Pancreas (tissue), 10 donors: ENCODE results near the gene FEZF2. TPM values are rescaled to one million over a fixed set of nuclear protein-coding genes. Genes with fewer than 3 reads are reported as not detected.

Experiments
- ATAC-seq, 4 donors: fragments of 200-7000 bp; cut with Tn5 transposase; one replicate each; pipeline versions ENCODE4 v1.8.0 to v1.9.1; 2020; ENCODE audit warnings: mild to moderate bottlenecking in 4 of 4, moderate library complexity in 4 of 4
- DNase-seq, 6 donors: peaks; one replicate each; pipeline ENCODE4 v3.0.0-alpha.2; 2020
- FAIRE-seq: peaks from 2 replicates; lab custom pipeline; 2012; peaks lifted over from hg19 to GRCh38; lab: Jason Lieb, UNC
- H3K27ac ChIP-seq, 4 donors: fragments of 200-600 bp; sonication (generic); 1 replicate in 3 of 4; 2 replicates in 1 of 4; pipeline versions ENCODE4 v1.5.0 to v1.8.0; 2020
- H3K27me3 ChIP-seq, 4 donors: fragments of 200-600 bp; one replicate each; pipeline ENCODE4 v1.8.0; 2021
- H3K36me3 ChIP-seq, 3 donors: fragments of 200-600 bp; sonication (generic) in 1 of 3; one replicate each; pipeline versions ENCODE4 v1.5.0 to v1.8.0; 2020 to 2021
- H3K4me1 ChIP-seq, 3 donors: fragments of 200-600 bp; one replicate each; pipeline ENCODE4 v1.8.0; 2021
- H3K4me3 ChIP-seq, 4 donors: fragments of 200-600 bp; sonication (generic) in 2 of 4; one replicate each; pipeline versions ENCODE4 v1.5.0 to v1.8.0; 2020 to 2021
- H3K9me3 ChIP-seq, 4 donors: fragments of 200-600 bp; one replicate each; pipeline ENCODE4 v1.8.0; 2021
- CTCF ChIP-seq, 4 donors: fragments of 200-600 bp; sonication (generic) in 3 of 4; IDR thresholded peaks; one replicate each; pipeline versions ENCODE4 v1.5.0 to v1.8.0; 2021; ENCODE audit warnings: antibody characterized with exemption in 4 of 4
- WGBS, 2 donors: extraction: QIAGEN DNeasy Blood & Tissue Kit; methylation state at CpG; one replicate each; pipeline ENCODE4 v1.1.7; 2013; 5-methylcytosine and 5-hydroxymethylcytosine counted together
- intact Hi-C, 3 donors: fragments of 100-400 bp; cut with DNase I; formaldehyde crosslinking; loops; one replicate each; pipeline versions ENCODE4 v1.11.1 to v1.14.2; 2022
- polyA plus RNA-seq, 2 donors: library from polyadenylated mRNA; stranded (reverse); fragments of 200-250 nt; gene quantifications; one replicate each; pipeline ENCODE4 v1.2.3, GENCODE V29; 2013
- total RNA-seq, 6 donors: library from RNA; stranded (reverse); fragmentation: NEBNext Ultra II Directional in 4 of 6; extraction: Animal tissue kit (Norgen Biotek cat#: 25700) in 4 of 6; gene quantifications; one replicate each; pipeline versions ENCODE4 v1.2.1 to v1.2.4, GENCODE V29; 2021 to 2023
- donor health status: healthy with polysubstance abuse.
- donor health status: DM: no; HTN: no; CAD: no; lungs with moderate emphysema.
- donor health status: DM: no; HTN: no; CAD: no.
- donor health status: control.
- donor health status: control.
- donor health status: Bipolar disorder and iron deficiency.
- donor health status: DM: yes; HTN: yes; CAD: no.
- donor health status: DM: no; HTN: no; CAD: no.
- donor health status: DM: no; HTN: no; CAD: no.
- donor health status: DM: yes; HTN: yes; CAD: no.

The FEZF2 gene
- total and polyA plus RNA-seq, 8 donors: 0.12 TPM; not detected in 7

- Histone ChIP-seq H3K36me3 (no peaks in the 10 kb centered on the region), H3K27ac (no peak overlapping the region), H3K4me3 (no peak overlapping the region), H3K27me3 (peaks cover 0 to 56% (median 16%) of the 10 kb centered on the region in 4 donors), H3K4me1 (peaks cover 0 to 5% (median 0%) of the 10 kb centered on the region in 3 donors), H3K9me3 (no peaks in the 10 kb centered on the region)
- DNase-seq (no peak), FAIRE-seq (no peak), ATAC-seq (no peak)
- no peak for TF ChIP-seq CTCF (IDR thresholded peaks at IDR 0.05)
- intact Hi-C loops: no loop called here
- WGBS, 2 donors: 7 to 8% methylated on average over 49 of the region's 49 CpGs
Measured at GRCh38 chr3:62370858-62371719, 2.3 kb downstream of the FEZF2 start.

GRCh38 chr3:62370112-62370857, 3.1 kb downstream of the FEZF2 start:
- WGBS, 2 donors: 6% methylated on average over 46 of the region's 46 CpGs
- FAIRE-seq: no peak
- Histone ChIP-seq H3K27me3 (peaks cover 0 to 51% (median 16%) of the 10 kb centered on the region in 4 donors), H3K4me3 (no peak overlapping the region), H3K9me3 (no peaks in the 10 kb centered on the region), H3K36me3 (no peaks in the 10 kb centered on the region), H3K27ac (no peak overlapping the region), H3K4me1 (peaks cover 0 to 5% (median 0%) of the 10 kb centered on the region in 3 donors)
- intact Hi-C loops: no loop called here
- DNase-seq: peak in 1 of 6 donors; percentile 45
- no peak for ATAC-seq
- no peak for TF ChIP-seq CTCF (IDR thresholded peaks at IDR 0.05)

DNA sequence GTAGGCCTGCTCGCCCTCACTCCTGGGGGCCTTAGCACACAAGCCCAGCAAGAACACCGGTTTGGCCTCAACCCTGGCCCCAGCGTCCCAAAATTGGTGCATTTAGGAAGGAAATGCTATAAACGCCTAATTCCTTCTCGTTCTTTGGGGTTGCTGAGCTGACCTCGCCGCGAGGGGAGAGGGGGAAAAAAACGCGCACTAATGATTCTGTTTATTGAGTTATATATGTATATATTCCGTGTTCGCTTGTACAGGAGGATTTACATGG, 3.9 kb downstream of the FEZF2 start:
- WGBS, 2 donors: 6 to 8% methylated on average over 12 of the region's 12 CpGs
- DNase-seq (no peak), ATAC-seq (no peak), FAIRE-seq (no peak)
- Histone ChIP-seq H3K27me3 (peaks cover 0 to 51% (median 13%) of the 10 kb centered on the region in 4 donors), H3K4me1 (peaks cover 0 to 5% (median 0%) of the 10 kb centered on the region in 3 donors), H3K4me3 (peak overlapping the region in 2 of 4 donors; percentile 8 to 30), H3K27ac (no peak overlapping the region), H3K36me3 (no peaks in the 10 kb centered on the region), H3K9me3 (no peaks in the 10 kb centered on the region)
- no peak for TF ChIP-seq CTCF (IDR thresholded peaks at IDR 0.05)
- intact Hi-C loops: no loop called here

- DNase-seq: peak in 1 of 6 donors; percentile 67
- H3K4me3 ChIP-seq: peak overlapping the region in 2 of 4 donors; percentile 8 to 30
Measured at GRCh38 chr3:62368705-62369475, 4.5 kb downstream of the FEZF2 start.

More at GRCh38 chr3:62368705-62369475, 4.5 kb downstream of the FEZF2 start:
- 3 to 5% methylated on average over 56 to 58 of the region's 58 CpGs for WGBS, 2 donors
- Histone ChIP-seq H3K27ac (no peak overlapping the region), H3K27me3 (peaks cover 0 to 45% (median 13%) of the 10 kb centered on the region in 4 donors), H3K36me3 (no peaks in the 10 kb centered on the region), H3K4me1 (peaks cover 0 to 5% (median 0%) of the 10 kb centered on the region in 3 donors), H3K9me3 (no peaks in the 10 kb centered on the region)
- intact Hi-C loops: no loop called here
- TF ChIP-seq CTCF (IDR thresholded peaks at IDR 0.05): no peak
- no peak for FAIRE-seq
- peak in 3 of 4 donors; percentile 47 to 55 (median 55) for ATAC-seq
